ENCODE data around the gene ZRANB3.
"Not testable (repeated sequence)": the region's sequence is repeated elsewhere in the genome, so short reads cannot be mapped to it uniquely, and the experiment has no call there.

The ZRANB3 gene

DNA sequence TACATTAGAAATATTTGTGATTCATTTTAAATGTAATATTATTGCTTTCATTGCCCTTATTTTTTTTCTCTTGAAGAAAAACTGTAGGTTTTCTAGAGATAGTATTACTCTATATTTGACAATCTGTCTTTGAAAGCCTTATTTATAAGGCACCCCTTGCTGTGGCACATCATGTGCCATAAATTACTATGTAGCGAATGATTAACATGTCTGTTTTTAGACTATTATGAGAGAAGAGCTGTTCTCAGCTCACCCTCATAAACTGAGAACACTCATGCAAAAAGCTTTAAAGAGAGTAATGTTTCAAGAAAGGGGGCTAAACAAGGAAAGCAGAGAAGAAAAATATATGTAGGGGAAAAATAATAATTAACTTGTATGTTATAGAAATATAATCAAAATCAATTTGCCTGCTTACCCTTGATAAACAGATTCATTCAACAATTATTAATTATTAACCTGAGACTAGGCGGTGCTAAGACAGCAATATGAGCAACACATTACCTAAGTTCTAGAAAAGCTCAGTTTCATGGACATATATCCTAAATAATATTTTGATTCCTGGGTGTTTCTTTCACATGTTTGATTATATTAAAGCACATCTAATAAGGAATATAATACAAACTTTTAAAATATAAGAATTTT is 409.9 kb downstream of the ZRANB3 start:
- no peak for DNase-seq

DNA sequence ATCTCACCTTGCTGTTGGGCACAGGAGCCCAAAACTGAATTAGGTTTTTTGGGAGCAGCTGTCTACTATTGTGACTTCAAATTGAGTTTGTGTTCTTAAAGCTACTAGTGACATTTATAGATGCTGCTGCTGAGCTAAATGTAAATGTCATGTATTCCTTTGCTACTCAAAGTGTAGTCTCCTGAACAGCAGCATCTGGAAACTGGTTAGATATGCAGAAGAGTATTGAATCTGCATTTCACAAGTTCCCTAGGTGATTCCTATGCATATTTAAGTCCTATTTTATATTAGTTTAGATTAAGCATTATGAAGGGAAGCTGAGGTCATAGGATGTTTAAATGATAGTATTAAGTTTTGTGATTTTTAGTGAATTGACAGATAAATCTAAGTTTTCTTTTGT is 411.4 kb downstream of the ZRANB3 start:
- DNase-seq, result no peak

DNA sequence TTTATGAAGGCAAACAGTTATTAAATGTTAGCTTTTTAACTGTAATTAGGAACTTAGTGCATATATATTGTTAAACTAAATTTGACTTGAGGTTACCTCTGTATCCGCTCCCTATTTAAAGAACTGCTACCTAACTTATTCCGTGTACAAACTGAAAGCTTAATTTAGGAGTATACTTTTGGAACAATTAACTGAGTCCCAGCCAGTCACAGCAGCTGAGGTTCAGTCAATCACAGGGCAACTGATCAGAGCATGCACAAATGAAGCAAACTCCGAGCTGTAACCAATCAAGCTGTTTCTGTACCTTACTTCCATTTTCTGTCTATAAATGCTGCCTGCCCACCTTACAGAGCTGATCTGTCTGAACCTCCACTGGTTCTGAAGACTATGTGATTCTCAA is 417.7 kb downstream of the ZRANB3 start:
- DNase-seq, result no peak

DNA sequence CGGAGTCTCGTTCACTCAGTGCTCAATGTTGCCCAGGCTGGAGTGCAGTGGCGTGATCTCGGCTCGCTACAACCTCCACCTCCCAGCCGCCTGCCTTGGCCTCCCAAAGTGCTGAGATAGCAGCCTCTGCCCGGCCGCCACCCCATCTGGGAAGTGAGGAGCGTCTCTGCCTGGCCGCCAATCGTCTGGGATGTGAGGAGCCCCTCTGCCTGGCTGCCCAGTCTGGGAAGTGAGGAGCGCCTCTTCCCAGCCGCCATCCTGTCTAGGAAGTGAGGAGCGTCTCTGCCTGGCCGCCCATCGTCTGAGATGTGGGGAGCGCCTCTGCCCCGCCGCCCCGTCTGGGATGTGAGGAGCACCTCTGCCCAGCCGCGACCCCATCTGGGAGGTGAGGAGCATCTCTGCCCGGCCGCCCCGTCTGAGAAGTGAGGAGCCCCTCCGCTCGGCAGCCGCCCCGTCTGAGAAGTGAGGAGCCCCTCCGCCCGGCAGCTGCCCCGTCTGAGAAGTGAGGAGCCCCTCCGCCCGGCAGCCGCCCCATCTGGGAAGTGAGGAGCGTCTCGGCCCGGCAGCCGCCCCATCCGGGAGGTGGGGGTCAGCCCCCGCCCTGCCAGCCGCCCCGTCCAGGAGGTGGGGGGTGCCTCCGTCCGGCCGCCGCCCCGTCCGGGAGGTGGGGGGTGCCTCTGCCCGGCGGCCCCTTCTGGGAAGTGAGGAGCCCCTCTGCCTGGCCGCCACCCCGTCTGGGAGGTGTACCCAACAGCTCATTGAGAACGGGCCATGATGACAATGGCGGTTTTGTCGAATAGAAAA is 425.3 kb downstream of the ZRANB3 start:
- DNase-seq, result not testable (repeated sequence)

DNA sequence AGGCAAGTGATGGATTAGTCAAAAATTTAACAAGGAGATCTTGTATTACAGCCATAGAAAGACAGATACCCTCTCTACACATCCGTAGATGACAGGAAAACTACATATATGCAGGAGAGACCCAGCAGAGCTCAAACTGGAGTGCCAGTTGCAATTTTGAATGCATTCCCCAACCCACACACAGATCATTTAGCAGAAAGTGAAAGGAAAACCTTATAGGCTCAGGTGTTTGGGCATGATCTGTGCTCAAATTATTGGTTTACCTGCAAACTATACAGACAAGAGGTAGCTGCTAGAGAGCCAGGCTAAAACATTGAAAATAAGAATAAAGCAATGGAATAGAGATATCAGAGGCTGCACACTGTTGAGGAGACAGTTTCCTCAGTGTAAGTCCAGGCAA is 427.2 kb downstream of the ZRANB3 start:
- DNase-seq, result no peak

DNA sequence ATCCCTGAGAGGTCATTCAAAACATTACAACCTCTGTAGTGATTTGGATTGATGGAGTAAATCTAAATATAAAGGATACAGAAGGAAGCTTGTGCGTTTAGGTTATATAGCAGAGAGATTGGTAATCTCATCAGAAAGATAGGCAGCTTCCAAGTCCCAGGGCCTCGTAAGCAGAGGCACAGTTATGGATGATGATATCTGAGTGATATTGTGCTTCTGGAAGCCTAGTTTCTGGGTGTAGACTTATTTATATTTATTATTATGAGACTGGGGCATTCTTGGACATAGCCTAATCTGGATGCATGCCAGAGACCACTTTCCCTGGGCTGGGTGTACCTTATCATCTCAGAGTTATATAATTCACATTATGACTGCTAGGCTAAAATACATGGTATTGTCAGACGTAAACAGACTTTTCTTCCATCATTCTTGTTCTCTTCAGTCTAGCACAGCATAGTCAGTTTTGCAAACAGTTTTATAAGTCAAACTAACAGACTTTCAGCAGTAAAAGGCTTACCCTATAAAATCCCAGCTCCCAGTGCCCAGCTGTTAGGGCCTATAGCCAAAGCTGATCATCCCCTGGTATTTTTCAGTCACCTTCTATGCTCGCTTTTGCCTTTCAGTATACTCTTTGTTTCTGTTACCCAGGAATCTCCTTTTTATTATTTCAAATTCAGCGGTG is 431.1 kb downstream of the ZRANB3 start:
- DNase-seq, result no peak

DNA sequence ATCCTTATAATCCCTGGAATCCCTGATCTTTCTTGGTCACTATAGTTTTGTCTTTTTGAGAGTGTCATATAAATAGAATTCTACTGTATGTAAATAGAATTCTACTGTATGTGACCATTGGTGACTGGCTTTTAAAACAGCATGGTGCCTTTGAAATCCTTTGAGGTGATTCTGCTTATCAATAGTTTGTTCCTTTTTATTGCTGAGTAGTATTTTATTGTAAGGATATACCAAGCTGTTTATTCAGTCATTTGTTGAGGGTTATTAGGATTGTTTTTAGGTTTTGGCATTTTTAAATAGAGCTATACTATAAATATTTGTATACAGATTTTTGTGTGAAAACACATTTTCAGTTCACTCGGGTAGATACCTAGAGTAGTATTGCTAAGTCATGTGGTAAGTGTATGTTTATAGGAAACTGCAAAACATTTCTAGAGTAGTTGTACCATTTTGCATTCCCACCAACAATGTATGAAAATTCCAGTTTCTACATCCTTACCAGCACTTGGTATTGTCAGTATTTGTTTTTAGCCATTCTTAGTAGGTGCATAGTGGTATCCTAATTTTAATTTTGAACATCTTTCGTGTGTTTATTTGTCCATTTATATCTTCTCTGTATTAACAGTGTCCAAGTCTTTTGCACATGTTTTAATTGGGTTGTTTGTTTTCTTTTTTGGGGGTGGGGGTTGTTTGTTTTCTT is 433.3 kb downstream of the ZRANB3 start:
- DNase-seq, result no peak

DNA sequence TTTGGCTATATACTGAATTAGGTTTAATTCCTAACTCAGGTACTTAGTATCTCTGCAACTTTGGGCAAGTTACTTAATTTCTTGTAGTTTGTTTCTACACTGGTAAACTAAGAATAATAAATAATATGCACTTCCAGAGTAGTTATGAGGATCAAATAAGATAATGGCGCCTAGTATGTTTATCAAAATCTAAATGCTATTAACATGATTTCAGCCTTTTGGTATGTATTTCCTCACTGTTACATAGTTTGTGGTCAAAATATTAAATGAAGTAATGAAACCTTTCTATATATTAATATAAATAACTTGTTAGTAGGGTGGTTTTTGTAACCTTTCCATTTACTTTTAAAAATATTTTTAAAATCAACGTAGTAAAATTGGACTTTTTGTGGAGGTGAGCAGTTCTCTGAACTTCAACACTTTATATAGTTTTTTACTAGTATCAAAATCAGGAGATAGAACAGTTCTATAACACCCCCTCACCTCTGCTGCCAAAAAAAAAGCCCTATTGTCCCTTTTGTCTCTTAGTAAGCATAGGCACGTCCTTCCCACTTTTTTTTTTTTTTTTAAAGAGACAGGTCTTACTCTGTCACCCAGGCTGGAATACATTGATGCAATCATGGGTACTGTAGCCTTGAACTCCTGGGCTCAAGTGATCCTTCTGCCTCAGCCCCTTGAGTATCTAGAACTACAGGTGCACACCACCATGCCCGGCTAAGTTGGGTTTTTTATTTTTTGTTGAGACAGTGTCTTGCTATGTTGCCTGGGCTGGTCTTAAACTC is 434.2 kb downstream of the ZRANB3 start:
- DNase-seq, result no peak

DNA sequence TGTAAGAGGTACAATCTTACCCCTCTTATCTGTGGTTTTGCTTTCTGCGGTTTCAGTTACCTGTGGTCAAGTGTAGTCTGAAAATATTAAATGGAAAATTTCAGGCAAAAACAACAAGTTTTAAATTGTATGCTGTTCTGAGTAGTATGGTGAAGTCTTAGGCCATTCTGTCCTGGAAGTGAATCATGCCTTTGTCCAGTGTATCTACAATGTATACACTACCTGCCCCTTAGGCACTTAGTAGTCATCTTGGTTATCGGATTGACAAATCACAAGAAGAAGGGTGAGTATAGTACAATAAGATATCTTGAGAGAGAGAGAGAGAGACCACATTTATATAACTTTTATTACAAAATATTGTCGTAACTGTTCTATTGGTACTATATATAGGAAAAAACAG is 435.4 kb downstream of the ZRANB3 start:
- no peak for DNase-seq

DNA sequence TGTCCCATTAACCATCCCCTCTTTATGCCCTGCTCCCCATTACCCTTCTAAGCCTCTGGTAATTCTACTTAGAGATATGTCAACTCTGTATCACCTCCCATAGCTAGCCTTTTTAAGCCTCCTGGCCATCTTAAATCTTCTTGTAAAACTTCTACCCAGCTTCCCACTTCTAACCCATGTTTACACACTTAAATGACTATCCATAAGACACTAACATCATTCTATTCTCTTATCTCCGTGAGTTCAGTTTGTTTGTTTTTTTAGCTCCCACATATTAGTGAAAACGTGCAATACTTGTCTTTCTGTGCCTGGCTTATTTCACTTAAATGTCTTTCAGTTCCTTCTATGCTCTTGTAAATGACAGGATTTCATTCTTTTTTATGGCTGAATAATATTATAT is 436.5 kb downstream of the ZRANB3 start:
- DNase-seq, result no peak

DNA sequence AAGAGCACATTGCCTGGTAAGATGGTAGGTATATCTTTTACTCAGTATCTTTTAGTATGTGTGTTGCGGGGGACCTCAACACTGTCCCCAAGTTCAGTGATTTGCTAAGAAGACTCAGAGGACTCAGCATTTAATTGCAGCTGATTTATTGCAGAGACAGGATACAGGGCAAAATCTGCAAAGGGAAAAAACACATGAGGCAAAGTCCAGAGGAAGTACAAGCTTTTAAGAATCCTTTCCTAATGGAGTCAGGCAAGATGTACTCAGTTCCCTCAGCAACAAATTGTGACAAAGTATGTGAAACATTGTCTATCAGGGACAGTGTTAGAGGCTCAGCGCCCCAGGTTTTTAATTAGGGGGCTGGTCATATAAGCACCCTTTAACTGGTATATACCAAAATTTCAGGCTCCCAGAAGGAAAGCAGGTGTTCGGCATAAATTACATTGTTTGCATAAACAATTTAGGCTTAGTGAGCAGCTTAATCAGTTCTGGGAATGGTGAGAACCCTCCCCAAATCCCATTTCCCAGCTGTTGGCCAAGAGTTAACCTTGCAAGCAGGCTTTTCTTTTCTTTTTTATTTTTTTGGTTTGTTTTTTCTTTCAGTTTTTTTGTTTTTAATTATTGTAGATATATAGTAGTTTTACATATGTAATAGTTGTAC is 437.2 kb downstream of the ZRANB3 start:
- no peak for DNase-seq

DNA sequence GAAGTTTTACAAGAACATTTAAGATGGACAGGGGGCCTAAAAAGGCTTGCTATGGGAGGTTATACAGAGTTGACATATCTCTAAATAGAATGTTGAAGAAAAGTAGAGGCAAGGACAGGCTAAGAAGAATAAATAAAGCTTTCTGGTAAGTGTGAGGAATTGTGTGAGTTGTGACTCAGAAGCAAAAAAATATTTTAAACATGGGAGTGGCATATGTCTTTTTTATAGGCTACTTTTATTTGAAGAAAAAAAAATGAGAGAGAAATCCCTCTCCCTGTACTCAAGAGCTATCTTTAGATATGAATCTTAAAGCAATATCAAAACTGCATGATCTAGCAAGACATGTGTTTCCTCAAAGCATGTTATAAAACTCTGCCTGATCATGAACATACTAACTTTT is 437.8 kb downstream of the ZRANB3 start:
- DNase-seq, result no peak

DNA sequence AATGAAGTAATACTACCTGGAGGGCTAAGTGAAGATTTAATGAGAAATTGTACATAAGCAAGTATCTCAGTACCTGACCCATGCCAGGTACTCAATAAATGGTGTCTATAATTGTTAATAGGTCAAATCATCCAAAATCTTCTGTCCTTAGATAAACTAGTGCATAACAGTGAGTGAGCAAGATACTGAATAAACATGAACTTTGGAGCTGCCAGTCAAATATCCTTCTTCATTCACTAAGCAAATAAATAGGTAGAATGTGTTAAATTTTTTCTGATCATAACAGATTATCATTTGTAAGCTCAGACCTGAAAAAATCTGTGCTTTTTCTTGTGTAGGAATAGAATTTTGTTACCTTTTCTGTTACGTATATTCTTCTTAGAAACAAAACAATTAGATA is 439.3 kb downstream of the ZRANB3 start:
- DNase-seq, result no peak

DNA sequence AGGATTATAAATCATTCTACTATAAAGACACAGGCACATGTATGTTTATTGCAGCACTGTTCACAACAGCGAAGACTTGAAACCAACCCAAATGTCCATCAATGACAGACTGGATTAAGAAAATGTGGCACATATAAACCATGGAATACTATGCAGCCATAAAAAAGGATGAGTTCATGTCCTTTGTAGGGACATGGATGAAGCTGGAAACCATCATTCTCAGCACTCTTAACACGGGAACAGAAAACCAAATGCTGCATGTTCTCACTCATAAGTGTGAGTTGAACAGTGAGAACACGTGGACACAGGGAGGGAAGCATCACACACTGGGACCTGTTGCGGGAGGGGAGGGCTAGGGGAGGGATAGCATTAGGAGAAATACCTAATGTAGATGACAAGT is 441.4 kb downstream of the ZRANB3 start:
- not testable (repeated sequence) for DNase-seq

Data from GF-D8 (cell line).